GM21367 (cell line): ENCODE measurements around the gene TAP2.
"Not testable (repeated sequence)": the region's sequence is repeated elsewhere in the genome, so short reads cannot be mapped to it uniquely, and the experiment has no call there.

Experiments
- ATAC-seq: cut with Tn5 transposase; IDR thresholded peaks from one replicate; pipeline ENCODE4 v1.9.1; 2021; ENCODE audit not compliant: unreplicated experiment

The TAP2 gene

GRCh38 chr6:32836873-32837272, 1.7 kb downstream of the TAP2 start:
- no peak for ATAC-seq

GRCh38 chr6:32835167-32835893, 3.2 kb downstream of the TAP2 start:
- ATAC-seq: no peak

GRCh38 chr6:32833664-32834063, 4.9 kb downstream of the TAP2 start:
- no peak for ATAC-seq

GRCh38 chr6:32832535-32832934, 6.0 kb downstream of the TAP2 start:
- no peak for ATAC-seq

DNA sequence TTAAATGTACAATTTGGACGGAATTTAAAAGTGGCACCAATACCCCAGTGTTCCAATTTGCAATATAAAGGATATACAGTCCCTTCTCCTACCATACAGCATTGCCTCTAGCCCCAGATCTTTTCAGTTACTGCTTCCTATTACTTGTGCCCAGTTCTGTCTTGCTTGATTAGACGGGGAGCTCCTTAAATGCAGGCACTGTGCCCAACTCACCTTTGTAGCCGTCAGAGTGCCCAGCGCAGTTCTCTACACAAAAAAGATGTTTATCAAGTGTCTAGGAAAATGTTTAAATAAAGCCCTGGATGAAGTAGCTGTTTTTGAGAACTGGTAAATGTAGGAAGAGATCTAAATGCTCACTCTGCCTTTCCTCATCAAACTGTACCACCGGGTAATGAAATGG, 7.6 kb downstream of the TAP2 start:
- no peak for ATAC-seq

DNA sequence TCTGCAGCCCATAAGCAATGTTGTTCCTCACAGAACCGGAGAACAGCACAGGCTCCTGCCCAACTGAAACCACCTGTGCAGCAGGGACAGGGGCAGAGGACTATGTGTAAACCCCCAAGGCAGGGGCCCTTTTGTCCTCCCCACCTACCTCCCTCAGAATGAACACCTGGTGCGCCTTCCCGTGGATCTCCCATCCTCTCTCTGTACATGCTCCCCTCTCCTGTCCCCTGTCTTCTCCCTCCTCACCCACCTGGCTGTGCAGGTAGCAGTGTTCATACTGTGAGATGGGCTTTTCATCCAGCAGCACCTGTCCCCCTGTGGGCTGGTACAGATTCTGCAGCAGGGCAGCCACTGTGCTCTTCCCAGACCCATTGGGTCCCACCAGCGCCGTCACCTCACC, 8.5 kb downstream of the TAP2 start:
- ATAC-seq: no peak

DNA sequence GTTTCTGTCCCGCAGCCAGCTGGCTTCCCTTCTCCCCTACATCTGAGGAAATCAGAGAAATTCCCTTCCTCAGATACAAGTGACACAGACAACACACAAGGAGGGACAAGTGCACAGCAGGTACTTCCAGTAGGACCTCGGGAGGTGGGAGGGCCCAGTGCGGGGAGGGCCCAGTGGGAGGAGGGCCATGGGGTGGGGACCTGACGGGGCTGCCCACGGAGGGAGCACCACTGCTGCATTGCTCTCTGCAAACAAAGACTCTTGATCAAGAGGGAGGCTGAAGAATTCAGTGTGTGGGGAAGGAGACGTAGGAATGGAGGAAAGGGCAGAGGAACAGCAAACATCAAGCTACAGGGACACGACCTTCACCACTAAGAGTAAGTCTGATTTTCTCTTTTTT, 9.0 kb downstream of the TAP2 start:
- no peak for ATAC-seq

DNA sequence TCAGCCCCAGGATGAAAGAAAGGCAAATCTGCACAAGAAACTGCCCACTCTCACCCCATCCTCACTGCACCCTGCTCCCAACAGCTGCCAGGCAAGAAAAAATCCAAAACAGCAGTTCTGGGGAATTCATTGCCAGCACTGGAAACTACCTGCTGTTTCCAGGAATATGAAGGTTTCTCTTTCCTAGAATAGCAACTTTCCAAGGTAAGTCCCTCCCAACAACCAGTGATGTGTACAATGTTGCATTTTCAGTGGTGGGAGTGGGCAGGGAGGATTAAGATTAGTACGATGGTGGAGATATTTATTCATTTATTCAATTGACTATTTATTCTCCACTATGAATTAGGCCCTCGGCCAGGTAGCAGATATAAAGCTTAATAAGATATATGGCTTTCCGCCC, 11.5 kb downstream of the TAP2 start:
- ATAC-seq: no peak

DNA sequence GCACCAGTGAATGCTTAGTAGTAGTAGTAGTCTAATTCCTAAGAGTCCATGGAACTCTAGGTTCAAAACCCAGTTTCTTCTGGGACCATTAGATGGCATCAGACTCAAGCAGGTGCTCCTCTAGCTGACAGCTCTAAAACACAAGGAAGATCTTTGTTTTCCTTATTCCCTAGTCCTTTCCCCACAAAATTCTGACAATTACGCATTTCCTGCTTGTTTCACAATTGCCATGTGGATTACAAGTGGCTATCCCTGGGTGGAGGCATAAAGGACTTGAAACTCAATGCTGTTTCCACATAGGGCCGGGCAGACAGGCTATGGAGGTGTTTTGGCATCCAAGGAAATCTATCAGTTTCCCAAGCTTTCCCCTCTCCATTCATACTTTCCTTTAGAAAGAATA, 12.6 kb downstream of the TAP2 start:
- ATAC-seq: no peak

GRCh38 chr6:32819729-32820128, 18.8 kb downstream of the TAP2 start:
- no peak for ATAC-seq

DNA sequence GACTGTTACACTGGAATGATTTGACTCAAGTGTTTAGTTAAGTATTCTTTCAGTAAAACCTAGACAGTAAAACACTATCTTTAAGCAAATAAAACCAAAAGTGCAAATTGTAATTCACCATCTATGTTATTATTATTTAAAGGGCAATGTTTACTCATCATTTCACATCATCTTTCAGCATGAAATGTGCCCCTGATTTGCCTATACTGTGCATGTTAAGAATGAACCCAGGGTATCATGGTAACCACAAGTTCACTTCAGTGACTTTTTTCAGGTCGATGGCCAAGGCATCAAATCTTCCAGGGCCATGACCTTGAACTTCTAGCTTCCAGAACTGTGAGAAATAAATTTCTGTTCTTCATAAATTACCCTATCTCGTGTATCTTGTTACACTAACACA, 19.7 kb downstream of the TAP2 start:
- no peak for ATAC-seq

GRCh38 chr6:32816746-32817204, 21.8 kb downstream of the TAP2 start, which contains the start of gene HLA-DOB:
TSS of gene HLA-DOB (minus strand) at chr6:32817002. CDS start at chr6:32816951, 51 bp downstream.
- ATAC-seq: peak; percentile 46

DNA sequence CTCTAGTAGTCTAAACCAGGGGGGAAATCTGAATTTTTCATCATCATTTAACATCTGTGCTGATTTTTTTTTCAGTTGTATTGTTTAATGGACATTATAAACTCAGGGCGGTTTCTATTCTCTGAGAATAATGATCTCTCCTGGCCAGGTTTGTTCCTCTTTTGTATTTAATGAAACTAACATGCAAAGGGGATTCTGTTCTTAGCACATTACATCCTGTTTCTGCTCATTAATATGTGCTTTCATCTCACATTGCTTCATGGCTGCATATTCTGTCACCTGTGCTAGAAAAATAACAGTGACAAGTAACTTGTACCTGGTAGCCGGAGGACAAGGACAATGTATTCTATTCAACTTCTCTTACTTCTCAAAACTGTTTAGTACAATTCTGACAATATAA, 22.5 kb downstream of the TAP2 start:
- no peak for ATAC-seq

GRCh38 chr6:32815115-32815514, 23.4 kb downstream of the TAP2 start:
- no peak for ATAC-seq

GRCh38 chr6:32814145-32814544, 24.4 kb downstream of the TAP2 start:
- no peak for ATAC-seq

- ATAC-seq: no peak
Measured at GRCh38 chr6:32809171-32809570, 29.4 kb downstream of the TAP2 start.

GRCh38 chr6:32807020-32807580, 31.4 kb downstream of the TAP2 start:
- no peak for ATAC-seq

GRCh38 chr6:32805404-32805803, 33.1 kb downstream of the TAP2 start:
- not testable (repeated sequence) for ATAC-seq

- ATAC-seq: no peak
Measured at GRCh38 chr6:32803416-32803815, 35.1 kb downstream of the TAP2 start.

DNA sequence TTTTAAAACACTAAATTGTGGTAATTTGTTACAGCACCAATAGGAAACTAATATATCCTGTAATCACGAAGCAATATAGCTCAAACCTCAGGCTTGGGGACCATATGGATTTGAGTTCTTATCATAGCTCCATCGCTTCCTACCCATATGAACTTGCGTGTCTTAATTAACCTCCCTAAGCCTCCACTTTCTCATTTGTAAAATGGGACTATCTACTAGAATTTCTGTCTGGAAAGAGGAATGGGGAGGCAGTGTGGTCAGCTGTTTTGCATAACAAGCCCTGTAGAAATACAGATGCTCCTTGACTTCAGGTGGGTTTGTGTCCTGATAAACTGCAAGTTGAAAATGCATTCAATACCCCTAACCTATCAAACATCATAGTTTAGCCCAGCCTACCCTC, 38.8 kb downstream of the TAP2 start:
- no peak for ATAC-seq

GRCh38 chr6:32799168-32799567, 39.4 kb downstream of the TAP2 start:
- ATAC-seq: no peak

DNA sequence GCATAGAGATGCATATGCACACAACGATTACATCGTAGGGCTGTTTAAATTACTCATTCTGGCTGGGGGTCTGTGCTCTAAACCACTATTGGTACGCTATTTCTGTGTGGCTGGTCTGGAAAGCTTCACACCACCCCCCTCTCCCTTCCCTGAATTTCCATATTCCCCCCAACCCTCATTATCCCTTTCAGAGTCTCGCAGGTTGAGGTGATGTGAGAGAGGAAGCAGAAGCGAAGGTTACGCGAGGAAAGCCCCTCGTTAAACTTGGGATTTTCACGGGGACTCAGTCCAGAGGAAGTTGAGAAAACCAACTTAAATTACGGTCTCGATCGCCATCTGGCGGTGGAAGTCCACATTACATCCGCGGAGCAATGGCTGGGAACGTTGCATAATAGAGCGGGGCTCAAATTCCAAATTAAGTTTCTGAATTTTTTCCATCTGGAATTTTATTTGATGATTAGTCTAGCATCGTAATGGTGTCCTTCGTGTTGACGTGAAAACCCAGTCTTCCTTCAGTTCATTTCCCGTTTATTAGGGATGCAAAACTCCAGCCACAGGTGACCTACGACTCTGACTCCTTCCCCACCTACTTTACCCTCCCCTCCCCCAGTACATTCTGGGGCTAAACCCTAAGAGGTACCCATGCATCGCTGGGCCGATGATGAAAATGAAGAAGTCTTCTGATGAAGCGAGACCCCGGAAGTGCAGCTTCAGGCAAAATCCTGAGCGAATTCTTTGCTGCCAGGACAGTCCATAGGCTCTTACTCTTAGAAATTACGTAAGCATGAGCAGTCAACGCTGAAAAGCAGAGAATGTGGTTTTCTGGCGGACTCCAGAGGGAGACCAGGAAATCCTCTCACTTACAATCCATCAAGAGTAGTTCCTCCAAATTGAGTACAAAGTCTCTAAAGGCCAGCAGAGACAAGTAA, 41.4 kb downstream of the TAP2 start:
- no peak for ATAC-seq
